Measurements from ENCODE around the gene VCPKMT.

VCPKMT gene

DNA sequence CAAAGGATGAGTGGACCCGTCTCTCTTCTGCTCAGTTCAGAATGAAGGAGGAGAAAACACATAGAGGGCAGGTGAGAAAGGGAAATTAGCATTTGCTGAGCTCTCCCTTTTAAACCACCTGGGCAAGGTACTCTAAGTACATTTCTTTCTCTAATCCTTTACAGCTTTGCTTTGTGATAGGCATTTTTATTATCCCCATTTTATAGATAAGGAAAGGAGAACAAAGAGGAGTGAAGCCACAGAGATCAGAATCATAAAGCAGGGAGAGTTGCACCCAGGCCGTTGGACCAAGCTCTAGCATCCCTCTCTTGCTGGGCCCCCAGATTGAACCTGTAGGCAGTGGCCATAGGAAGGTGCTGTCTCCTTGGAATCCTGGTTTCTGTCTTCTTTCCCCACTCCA is 47.0 kb downstream of the VCPKMT start:
- no peaks in the 10 kb centered on the region for H3F3A ChIP-seq (ENCODE audit: low read depth)
- no peak overlapping the region for H3K4me2 ChIP-seq (ENCODE audit: low read depth, low read length, poor library complexity, severe bottlenecking)
- no peak overlapping the region for H3K4me3 ChIP-seq (ENCODE audit: low read length, poor library complexity, severe bottlenecking)
- no peak overlapping the region for H2AFZ ChIP-seq (ENCODE audit: low read length)
- H3K4me1 ChIP-seq (ENCODE audit: insufficient read depth, low read length, poor library complexity, severe bottlenecking), result peaks cover 4% of the 10 kb centered on the region
- H4K20me1 ChIP-seq (ENCODE audit: insufficient read depth, low read length, poor library complexity, severe bottlenecking), result no peaks in the 10 kb centered on the region
- H3K79me2 ChIP-seq (ENCODE audit: insufficient read depth, low read length), result no peaks in the 10 kb centered on the region
- H3K36me3 ChIP-seq (ENCODE audit: insufficient read depth, low read length), result no peaks in the 10 kb centered on the region
- no peak for TF ChIP-seq EZH2phosphoT487 (IDR thresholded peaks at IDR 0.05; ENCODE audit: borderline replicate concordance)
- TF ChIP-seq, protein P1, sequence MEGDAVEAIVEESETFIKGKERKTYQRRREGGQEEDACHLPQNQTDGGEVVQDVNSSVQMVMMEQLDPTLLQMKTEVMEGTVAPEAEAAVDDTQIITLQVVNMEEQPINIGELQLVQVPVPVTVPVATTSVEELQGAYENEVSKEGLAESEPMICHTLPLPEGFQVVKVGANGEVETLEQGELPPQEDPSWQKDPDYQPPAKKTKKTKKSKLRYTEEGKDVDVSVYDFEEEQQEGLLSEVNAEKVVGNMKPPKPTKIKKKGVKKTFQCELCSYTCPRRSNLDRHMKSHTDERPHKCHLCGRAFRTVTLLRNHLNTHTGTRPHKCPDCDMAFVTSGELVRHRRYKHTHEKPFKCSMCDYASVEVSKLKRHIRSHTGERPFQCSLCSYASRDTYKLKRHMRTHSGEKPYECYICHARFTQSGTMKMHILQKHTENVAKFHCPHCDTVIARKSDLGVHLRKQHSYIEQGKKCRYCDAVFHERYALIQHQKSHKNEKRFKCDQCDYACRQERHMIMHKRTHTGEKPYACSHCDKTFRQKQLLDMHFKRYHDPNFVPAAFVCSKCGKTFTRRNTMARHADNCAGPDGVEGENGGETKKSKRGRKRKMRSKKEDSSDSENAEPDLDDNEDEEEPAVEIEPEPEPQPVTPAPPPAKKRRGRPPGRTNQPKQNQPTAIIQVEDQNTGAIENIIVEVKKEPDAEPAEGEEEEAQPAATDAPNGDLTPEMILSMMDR (conservative IDR thresholded peaks at IDR 0.05; ENCODE audit: low read length), result no peak
- H3K9me3 ChIP-seq (ENCODE audit: insufficient read depth, low read depth, low read length), result no peaks in the 10 kb centered on the region
- no peaks in the 10 kb centered on the region for H3K27me3 ChIP-seq (ENCODE audit: insufficient read depth, low read length, poor library complexity, severe bottlenecking)
- no peak overlapping the region for H3K9ac ChIP-seq (ENCODE audit: low read depth, low read length, poor library complexity, severe bottlenecking)
- no peaks in the 10 kb centered on the region for H3K9me2 ChIP-seq (replicated peaks; ENCODE audit: low read depth, low read length)

DNA sequence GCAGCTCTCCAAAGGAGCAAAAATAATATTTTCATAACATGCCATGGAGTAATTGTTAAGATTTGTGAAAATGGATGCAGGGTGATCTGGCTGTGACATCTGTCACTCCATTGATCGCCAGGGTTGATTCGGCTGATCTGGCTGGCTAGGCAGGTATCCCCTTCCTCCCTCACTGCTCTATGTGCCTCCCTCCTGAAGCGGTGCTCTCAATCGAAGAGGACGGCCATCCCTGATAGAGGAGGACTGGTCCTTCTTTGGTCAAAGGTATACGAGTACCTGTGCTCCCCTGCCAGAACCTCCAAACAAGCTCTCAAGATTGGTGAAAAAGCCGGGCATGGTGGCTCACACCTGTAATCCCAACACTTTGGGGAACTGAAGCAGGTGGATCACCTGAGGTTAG is 47.9 kb downstream of the VCPKMT start:
- Histone ChIP-seq H3K9me2 (replicated peaks; ENCODE audit: low read depth, low read length) (no peaks in the 10 kb centered on the region), H2AFZ (ENCODE audit: low read length) (no peak overlapping the region), H3F3A (ENCODE audit: low read depth) (no peaks in the 10 kb centered on the region), H3K4me1 (ENCODE audit: insufficient read depth, low read length, poor library complexity, severe bottlenecking) (peaks cover 4% of the 10 kb centered on the region), H3K27me3 (ENCODE audit: insufficient read depth, low read length, poor library complexity, severe bottlenecking) (no peaks in the 10 kb centered on the region), H3K4me2 (ENCODE audit: low read depth, low read length, poor library complexity, severe bottlenecking) (no peak overlapping the region), H4K20me1 (ENCODE audit: insufficient read depth, low read length, poor library complexity, severe bottlenecking) (no peaks in the 10 kb centered on the region), H3K9me3 (ENCODE audit: insufficient read depth, low read depth, low read length) (no peaks in the 10 kb centered on the region), H3K4me3 (ENCODE audit: low read length, poor library complexity, severe bottlenecking) (no peak overlapping the region), H3K79me2 (ENCODE audit: insufficient read depth, low read length) (no peaks in the 10 kb centered on the region), H3K9ac (ENCODE audit: low read depth, low read length, poor library complexity, severe bottlenecking) (no peak overlapping the region), H3K36me3 (ENCODE audit: insufficient read depth, low read length) (no peaks in the 10 kb centered on the region)
- TF ChIP-seq, protein P1 (conservative IDR thresholded peaks at IDR 0.05; ENCODE audit: low read length), result no peak
- TF ChIP-seq EZH2phosphoT487 (IDR thresholded peaks at IDR 0.05; ENCODE audit: borderline replicate concordance), result no peak

DNA sequence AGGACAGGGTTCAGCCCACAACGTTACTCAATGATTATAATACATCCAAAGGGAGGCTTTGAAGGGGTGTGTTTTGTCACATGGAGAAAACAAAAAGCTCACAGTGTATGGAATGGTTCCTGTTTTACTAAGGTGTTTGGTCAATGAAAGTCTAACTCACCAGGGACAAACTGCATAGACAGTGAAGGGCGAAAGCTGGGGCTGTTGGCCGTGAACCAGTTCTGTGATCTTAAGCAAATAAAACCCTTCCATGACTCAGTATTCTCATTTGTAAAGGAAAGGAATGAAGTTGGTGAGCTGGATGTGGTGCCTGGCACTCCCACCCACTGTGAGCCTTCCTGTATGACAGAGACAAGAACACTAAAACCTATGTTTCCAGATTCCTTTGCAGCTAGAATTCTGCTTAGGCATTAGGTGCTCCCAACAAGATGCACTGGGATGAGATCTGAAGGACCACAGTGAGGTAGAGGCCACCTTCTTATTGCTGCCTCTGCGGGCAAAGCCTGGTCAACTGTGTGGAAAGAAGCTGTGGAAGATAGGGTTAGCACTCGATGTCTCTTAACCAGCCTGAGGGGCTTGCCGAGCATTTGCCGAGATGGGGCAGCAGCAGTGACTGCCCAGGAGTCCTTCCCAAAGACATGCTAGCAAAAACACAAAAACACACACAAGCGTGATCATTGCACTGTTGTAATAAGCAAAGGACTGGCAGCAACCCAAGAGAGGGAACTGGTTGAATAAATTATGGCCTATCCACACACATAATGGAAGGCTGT is 48.5 kb downstream of the VCPKMT start:
- Histone ChIP-seq H3K79me2 (ENCODE audit: insufficient read depth, low read length) (no peaks in the 10 kb centered on the region), H3K36me3 (ENCODE audit: insufficient read depth, low read length) (no peaks in the 10 kb centered on the region), H3F3A (ENCODE audit: low read depth) (no peaks in the 10 kb centered on the region), H3K4me2 (ENCODE audit: low read depth, low read length, poor library complexity, severe bottlenecking) (no peak overlapping the region), H3K9ac (ENCODE audit: low read depth, low read length, poor library complexity, severe bottlenecking) (no peak overlapping the region), H3K9me3 (ENCODE audit: insufficient read depth, low read depth, low read length) (no peaks in the 10 kb centered on the region), H4K20me1 (ENCODE audit: insufficient read depth, low read length, poor library complexity, severe bottlenecking) (no peaks in the 10 kb centered on the region), H2AFZ (ENCODE audit: low read length) (no peak overlapping the region), H3K27me3 (ENCODE audit: insufficient read depth, low read length, poor library complexity, severe bottlenecking) (no peaks in the 10 kb centered on the region), H3K4me1 (ENCODE audit: insufficient read depth, low read length, poor library complexity, severe bottlenecking) (peaks cover 8% of the 10 kb centered on the region), H3K9me2 (replicated peaks; ENCODE audit: low read depth, low read length) (no peaks in the 10 kb centered on the region), H3K4me3 (ENCODE audit: low read length, poor library complexity, severe bottlenecking) (no peak overlapping the region)
- TF ChIP-seq, protein P1 (conservative IDR thresholded peaks at IDR 0.05; ENCODE audit: low read length), result no peak
- no peak for TF ChIP-seq EZH2phosphoT487 (IDR thresholded peaks at IDR 0.05; ENCODE audit: borderline replicate concordance)
